Inferior parietal cortex (tissue), 1 donor: Measurements from ENCODE around the gene FOXN4.
A peak's percentile ranks its signal among the peaks of the same experiment; 100 is the strongest.

Experiments used
- DNase-seq: peaks from one replicate; pipeline ENCODE4 v3.0.0-alpha.2; 2016; ENCODE audit errors: extremely low spot score

The FOXN4 gene

GRCh38 chr12:109258607-109259544 lies 50.2 kb downstream of the FOXN4 start:
- no peak for DNase-seq

GRCh38 chr12:109258201-109258600 lies 50.9 kb downstream of the FOXN4 start:
- DNase-seq, result no peak

- no peak for DNase-seq
These were observed 53.1 kb downstream of the FOXN4 start for GRCh38 chr12:109256011-109256410.

- DNase-seq, result no peak
These were observed 53.7 kb downstream of the FOXN4 start for GRCh38 chr12:109255377-109255776.

- DNase-seq, result no peak
These were observed 55.1 kb downstream of the FOXN4 start for GRCh38 chr12:109253913-109254544.

- DNase-seq, result no peak
These were observed 56.3 kb downstream of the FOXN4 start for GRCh38 chr12:109252799-109253198.

GRCh38 chr12:109250523-109250922 lies 58.6 kb downstream of the FOXN4 start:
- DNase-seq, result no peak

GRCh38 chr12:109247831-109248654 lies 61.0 kb downstream of the FOXN4 start:
- no peak for DNase-seq

- DNase-seq, result no peak
These were observed 62.9 kb downstream of the FOXN4 start for GRCh38 chr12:109246221-109246620.

GRCh38 chr12:109244073-109244472 lies 65.0 kb downstream of the FOXN4 start:
- DNase-seq, result no peak

GRCh38 chr12:109241936-109242335 lies 67.1 kb downstream of the FOXN4 start:
- DNase-seq, result no peak

- DNase-seq, result no peak
These were observed 68.7 kb downstream of the FOXN4 start for GRCh38 chr12:109240365-109240764.

- DNase-seq, result no peak
These were observed 69.4 kb downstream of the FOXN4 start for GRCh38 chr12:109239691-109240090.

GRCh38 chr12:109239179-109239578 lies 69.9 kb downstream of the FOXN4 start:
- no peak for DNase-seq

- no peak for DNase-seq
These were observed 72.8 kb downstream of the FOXN4 start for GRCh38 chr12:109236257-109236656.

GRCh38 chr12:109234012-109234411 lies 75.1 kb downstream of the FOXN4 start:
- DNase-seq, result no peak

- DNase-seq, result peak; percentile 63
These were observed 76.4 kb downstream of the FOXN4 start for GRCh38 chr12:109232731-109233130.

GRCh38 chr12:109230193-109230592 lies 78.9 kb downstream of the FOXN4 start:
- no peak for DNase-seq

- no peak for DNase-seq
These were observed 80.4 kb downstream of the FOXN4 start for GRCh38 chr12:109228664-109229063.
